K562 (cell line): ENCODE measurements around the gene MSI1. TPM values are rescaled to one million over a fixed set of nuclear protein-coding genes. Genes with fewer than 3 reads are reported as not detected.
A peak's percentile ranks its signal among the peaks of the same experiment; 100 is the strongest.

Source experiments
- CCAR2 ChIP-seq: fragments of 200-400 bp; formaldehyde crosslinking; IDR thresholded peaks from 2 replicates; pipeline ENCODE4 v1.6.1; 2017; ENCODE audit warnings: mild to moderate bottlenecking, low read depth, low read length
- CEBPG ChIP-seq, 3 experiments: fragments of 200-800 bp in 1 of 3; sonication (Bioruptor generic) in 1 of 3; sonication (generic) in 1 of 3; formaldehyde crosslinking in 1 of 3; IDR thresholded peaks in 2 of 3; conservative IDR thresholded peaks in 1 of 3; 2 replicates each; pipeline versions ENCODE4 v1.6.1 to v1.8.0; 2016 to 2022; ENCODE audit warnings: missing compliant biosample characterization in 2 of 3, missing genetic modification characterization in 2 of 3, mild to moderate bottlenecking in 1 of 3, missing genetic modification reagents in 1 of 3
- FOXA3 ChIP-seq, 2 experiments: fragments of 450-650 bp in 1 of 2; sonication (generic) in 1 of 2; formaldehyde crosslinking; IDR thresholded peaks in 1 of 2; conservative IDR thresholded peaks in 1 of 2; 2 replicates each; pipeline versions ENCODE4 v1.4.0 to v1.8.0; 2020 to 2022; ENCODE audit warnings: mild to moderate bottlenecking in 2 of 2, missing genetic modification reagents in 1 of 2
- HDAC1 ChIP-seq, 2 experiments: fragments of 450-650 bp; IDR thresholded peaks; 2 replicates each; pipeline ENCODE4 v1.6.1; 2016 to 2017; ENCODE audit warnings: inconsistent platforms in 1 of 2, mild to moderate bottlenecking in 1 of 2, moderate library complexity in 1 of 2
- HMG20B ChIP-seq: fragments of 250-450 bp; sonication (Bioruptor Pico); IDR thresholded peaks from 2 replicates; pipeline ENCODE4 v1.5.0; 2021; ENCODE audit warnings: mild to moderate bottlenecking
- KDM2B ChIP-seq: fragments of 250-450 bp; sonication (Bioruptor Pico); IDR thresholded peaks from 2 replicates; pipeline ENCODE4 v1.8.0; 2021; ENCODE audit warnings: mild to moderate bottlenecking, moderate library complexity
- MYBL2 ChIP-seq, 2 experiments: fragments of 450-650 bp in 1 of 2; sonication (generic) in 1 of 2; formaldehyde crosslinking in 1 of 2; IDR thresholded peaks; 2 replicates each; pipeline versions ENCODE4 v1.6.1 to v1.8.1; 2017 to 2022; ENCODE audit warnings: borderline replicate concordance in 1 of 2, inconsistent platforms in 1 of 2, low read depth in 1 of 2, mild to moderate bottlenecking in 1 of 2, missing genetic modification reagents in 1 of 2, moderate library complexity in 1 of 2
- SMAD1 ChIP-seq: fragments of 150-350 bp; IDR thresholded peaks from 2 replicates; pipeline ENCODE4 v1.6.1; 2014; ENCODE audit warnings: low read length, low read depth; ENCODE audit not compliant: partially characterized antibody
- SMAD4 ChIP-seq: fragments of 250-450 bp; sonication (Bioruptor Pico); conservative IDR thresholded peaks from 2 replicates; pipeline ENCODE4 v1.8.0; 2021; ENCODE audit warnings: inconsistent platforms, mild to moderate bottlenecking, moderate library complexity
- SREBF1 ChIP-seq: fragments of 150-350 bp; IDR thresholded peaks from 2 replicates; pipeline ENCODE4 v1.6.1; 2014; ENCODE audit warnings: antibody characterized with exemption, low read depth, low read length, borderline replicate concordance
- TEAD4 ChIP-seq, 2 experiments: sonication (generic) in 1 of 2; formaldehyde crosslinking in 1 of 2; IDR thresholded peaks; 2 replicates each; pipeline versions ENCODE4 v1.6.1 to v1.8.0; 2012 to 2022; ENCODE audit warnings: borderline replicate concordance in 1 of 2, inconsistent platforms in 1 of 2, low read length in 1 of 2, mild to moderate bottlenecking in 1 of 2, missing genetic modification reagents in 1 of 2
- ZBTB8A ChIP-seq: fragments of 450-650 bp; IDR thresholded peaks from 2 replicates; pipeline ENCODE4 v1.6.1; 2018; ENCODE audit warnings: mild to moderate bottlenecking, moderate library complexity; ENCODE audit not compliant: partially characterized antibody
- ZFPM2 ChIP-seq: fragments of 250-450 bp; sonication (Bioruptor Pico); IDR thresholded peaks from 2 replicates; pipeline ENCODE4 v1.5.1; 2022; ENCODE audit warnings: mild to moderate bottlenecking
- ZNF217 ChIP-seq: sonication (generic); formaldehyde crosslinking; IDR thresholded peaks from 2 replicates; pipeline ENCODE4 v1.8.0; 2022; ENCODE audit warnings: mild to moderate bottlenecking, missing genetic modification reagents
- polyA plus RNA-seq, 8 experiments: library from polyadenylated mRNA; depleted of rRNA in 4 of 8; stranded (reverse) in 5 of 8; unstranded in 3 of 8; fragments of >200 nt; fragmentation: Nextera tagmentation in 2 of 8; fragmentation: Illumina TruSeq in 1 of 8; extraction: Ambion mirVana in 2 of 8; extraction: Trizol in 1 of 8; gene quantifications; 2 replicates each; pipeline versions ENCODE4 v1.2.1 to v1.2.3, GENCODE V29; 2011 to 2014; ENCODE audit warnings: inconsistent platforms in 1 of 8, missing spikeins in 1 of 8
- total RNA-seq, 7 experiments: library from RNA; depleted of rRNA in 6 of 7; stranded (reverse); fragments of >200 nt in 6 of 7; fragmentation: Illumina TruSeq in 2 of 7; extraction: Trizol in 2 of 7; gene quantifications; 2 replicates each; pipeline versions ENCODE4 v1.2.1 to v1.2.3, GENCODE V29; 2011 to 2021; ENCODE audit warnings: low replicate concordance in 1 of 7
- TF ChIP-seq, protein P1 (sequence below): sonication (generic); formaldehyde crosslinking; IDR thresholded peaks from 2 replicates; pipeline ENCODE4 v1.4.0; 2020; ENCODE audit warnings: mild to moderate bottlenecking, missing genetic modification reagents
- TF ChIP-seq, protein P2 (sequence below): fragments of 450-650 bp; IDR thresholded peaks from 2 replicates; pipeline ENCODE4 v1.6.1; 2017; ENCODE audit warnings: mild to moderate bottlenecking, moderate library complexity
- TF ChIP-seq, protein P3 (sequence below), 2 experiments: fragments of 450-650 bp; IDR thresholded peaks; 2 replicates each; pipeline ENCODE4 v1.6.1; 2016

MSI1 gene
- total and polyA plus RNA-seq, 9 of the 15 experiments (the other 6 are each of a cell fraction or from before 2014, with no cell fraction given), result 0.16 TPM; not detected in 8

GRCh38 chr12:120317224-120318105 is 51.5 kb downstream of the MSI1 start (continued):
- no peak for TF ChIP-seq CCAR2
- TF ChIP-seq CEBPG (CRISPR knock-in tag; IDR thresholded peaks at IDR 0.05), result peak; percentile 47; the same call in 1 of the 2 replicates
- peak; percentile 87 to 92 for TF ChIP-seq CEBPG (tag; conservative IDR thresholded peaks at IDR 0.05 in 1 of 2, IDR thresholded peaks at IDR 0.05 in 1 of 2)
- peak; percentile 26; the same call in 1 of the 2 replicates for TF ChIP-seq SMAD4 (CRISPR knock-in tag)
- no peak for TF ChIP-seq ZFPM2 (CRISPR knock-in tag)
- no peak for TF ChIP-seq ZBTB8A
- no peak for TF ChIP-seq ZNF217 (CRISPR knock-in tag)
- TF ChIP-seq, protein P1, sequence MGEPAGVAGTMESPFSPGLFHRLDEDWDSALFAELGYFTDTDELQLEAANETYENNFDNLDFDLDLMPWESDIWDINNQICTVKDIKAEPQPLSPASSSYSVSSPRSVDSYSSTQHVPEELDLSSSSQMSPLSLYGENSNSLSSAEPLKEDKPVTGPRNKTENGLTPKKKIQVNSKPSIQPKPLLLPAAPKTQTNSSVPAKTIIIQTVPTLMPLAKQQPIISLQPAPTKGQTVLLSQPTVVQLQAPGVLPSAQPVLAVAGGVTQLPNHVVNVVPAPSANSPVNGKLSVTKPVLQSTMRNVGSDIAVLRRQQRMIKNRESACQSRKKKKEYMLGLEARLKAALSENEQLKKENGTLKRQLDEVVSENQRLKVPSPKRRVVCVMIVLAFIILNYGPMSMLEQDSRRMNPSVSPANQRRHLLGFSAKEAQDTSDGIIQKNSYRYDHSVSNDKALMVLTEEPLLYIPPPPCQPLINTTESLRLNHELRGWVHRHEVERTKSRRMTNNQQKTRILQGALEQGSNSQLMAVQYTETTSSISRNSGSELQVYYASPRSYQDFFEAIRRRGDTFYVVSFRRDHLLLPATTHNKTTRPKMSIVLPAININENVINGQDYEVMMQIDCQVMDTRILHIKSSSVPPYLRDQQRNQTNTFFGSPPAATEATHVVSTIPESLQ (CRISPR knock-in tag), result peak; percentile 86; the same call in 1 of the 2 replicates
- no peak for TF ChIP-seq MYBL2 (IDR thresholded peaks at IDR 0.05; ENCODE audit: low read depth)
- no peak for TF ChIP-seq MYBL2 (CRISPR knock-in tag; IDR thresholded peaks at IDR 0.05; ENCODE audit: borderline replicate concordance)
- TF ChIP-seq, protein P2, sequence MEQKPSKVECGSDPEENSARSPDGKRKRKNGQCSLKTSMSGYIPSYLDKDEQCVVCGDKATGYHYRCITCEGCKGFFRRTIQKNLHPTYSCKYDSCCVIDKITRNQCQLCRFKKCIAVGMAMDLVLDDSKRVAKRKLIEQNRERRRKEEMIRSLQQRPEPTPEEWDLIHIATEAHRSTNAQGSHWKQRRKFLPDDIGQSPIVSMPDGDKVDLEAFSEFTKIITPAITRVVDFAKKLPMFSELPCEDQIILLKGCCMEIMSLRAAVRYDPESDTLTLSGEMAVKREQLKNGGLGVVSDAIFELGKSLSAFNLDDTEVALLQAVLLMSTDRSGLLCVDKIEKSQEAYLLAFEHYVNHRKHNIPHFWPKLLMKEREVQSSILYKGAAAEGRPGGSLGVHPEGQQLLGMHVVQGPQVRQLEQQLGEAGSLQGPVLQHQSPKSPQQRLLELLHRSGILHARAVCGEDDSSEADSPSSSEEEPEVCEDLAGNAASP, result no peak
- TF ChIP-seq, protein P3, sequence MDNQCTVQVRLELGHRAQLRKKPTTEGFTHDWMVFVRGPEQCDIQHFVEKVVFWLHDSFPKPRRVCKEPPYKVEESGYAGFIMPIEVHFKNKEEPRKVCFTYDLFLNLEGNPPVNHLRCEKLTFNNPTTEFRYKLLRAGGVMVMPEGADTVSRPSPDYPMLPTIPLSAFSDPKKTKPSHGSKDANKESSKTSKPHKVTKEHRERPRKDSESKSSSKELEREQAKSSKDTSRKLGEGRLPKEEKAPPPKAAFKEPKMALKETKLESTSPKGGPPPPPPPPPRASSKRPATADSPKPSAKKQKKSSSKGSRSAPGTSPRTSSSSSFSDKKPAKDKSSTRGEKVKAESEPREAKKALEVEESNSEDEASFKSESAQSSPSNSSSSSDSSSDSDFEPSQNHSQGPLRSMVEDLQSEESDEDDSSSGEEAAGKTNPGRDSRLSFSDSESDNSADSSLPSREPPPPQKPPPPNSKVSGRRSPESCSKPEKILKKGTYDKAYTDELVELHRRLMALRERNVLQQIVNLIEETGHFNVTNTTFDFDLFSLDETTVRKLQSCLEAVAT (IDR thresholded peaks at IDR 0.05), result peak; percentile 21 to 64; a peak in 2 of 4 replicates
- peak; percentile 55 for TF ChIP-seq SMAD1
- no peak for TF ChIP-seq KDM2B (CRISPR knock-in tag)
- peak; percentile 10; the same call in 1 of the 2 replicates for TF ChIP-seq TEAD4 (IDR thresholded peaks at IDR 0.05; ENCODE audit: low read length)
- TF ChIP-seq TEAD4 (CRISPR knock-in tag; IDR thresholded peaks at IDR 0.05; ENCODE audit: borderline replicate concordance), result no peak
- TF ChIP-seq HMG20B (CRISPR knock-in tag), result no peak
- peak; percentile 37; the same call in 1 of the 2 replicates for TF ChIP-seq SREBF1
- TF ChIP-seq HDAC1 (IDR thresholded peaks at IDR 0.05), result peak in 1 of 2 experiments; percentile 58; a peak in 2 of 4 replicates
- TF ChIP-seq FOXA3 (CRISPR knock-in tag; conservative IDR thresholded peaks at IDR 0.05 in 1 of 2, IDR thresholded peaks at IDR 0.05 in 1 of 2), result peak; percentile 95 to 99
